HG03520 (cell line): ENCODE results near the gene KRTAP4-7.
"Not testable (repeated sequence)": the region's sequence is repeated elsewhere in the genome, so short reads cannot be mapped to it uniquely, and the experiment has no call there.

ENCODE experiments used
- ATAC-seq: cut with Tn5 transposase; IDR thresholded peaks from one replicate; pipeline ENCODE4 v1.9.1; 2021; ENCODE audit warnings: mild to moderate bottlenecking, moderate library complexity; ENCODE audit not compliant: unreplicated experiment

The KRTAP4-7 gene

DNA sequence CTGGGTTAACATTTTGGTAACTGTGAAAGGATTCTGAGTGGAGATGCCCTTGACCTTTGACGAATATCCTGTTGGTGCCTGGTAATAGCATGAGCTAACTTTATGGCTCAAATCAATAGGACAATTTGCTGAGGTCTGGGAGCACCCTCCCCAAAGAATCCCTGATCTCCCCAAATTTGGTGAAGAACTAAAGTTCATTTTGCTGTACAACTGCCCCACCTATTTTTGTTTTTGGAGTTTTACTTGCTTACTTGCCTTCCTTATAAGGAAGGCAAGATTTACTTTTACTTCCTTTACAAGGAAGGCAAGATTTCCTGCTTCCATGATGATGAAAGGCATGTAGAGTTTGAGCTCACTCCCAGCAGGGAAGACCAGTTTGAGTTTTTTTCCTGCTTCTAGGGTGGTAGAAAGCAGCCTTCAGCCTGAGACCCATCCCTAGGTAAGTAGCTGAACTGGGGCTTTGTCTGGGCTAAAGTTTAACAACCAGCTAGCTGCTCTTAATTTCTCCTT lies 24.0 kb downstream of the KRTAP4-7 start:
- no peak for ATAC-seq

DNA sequence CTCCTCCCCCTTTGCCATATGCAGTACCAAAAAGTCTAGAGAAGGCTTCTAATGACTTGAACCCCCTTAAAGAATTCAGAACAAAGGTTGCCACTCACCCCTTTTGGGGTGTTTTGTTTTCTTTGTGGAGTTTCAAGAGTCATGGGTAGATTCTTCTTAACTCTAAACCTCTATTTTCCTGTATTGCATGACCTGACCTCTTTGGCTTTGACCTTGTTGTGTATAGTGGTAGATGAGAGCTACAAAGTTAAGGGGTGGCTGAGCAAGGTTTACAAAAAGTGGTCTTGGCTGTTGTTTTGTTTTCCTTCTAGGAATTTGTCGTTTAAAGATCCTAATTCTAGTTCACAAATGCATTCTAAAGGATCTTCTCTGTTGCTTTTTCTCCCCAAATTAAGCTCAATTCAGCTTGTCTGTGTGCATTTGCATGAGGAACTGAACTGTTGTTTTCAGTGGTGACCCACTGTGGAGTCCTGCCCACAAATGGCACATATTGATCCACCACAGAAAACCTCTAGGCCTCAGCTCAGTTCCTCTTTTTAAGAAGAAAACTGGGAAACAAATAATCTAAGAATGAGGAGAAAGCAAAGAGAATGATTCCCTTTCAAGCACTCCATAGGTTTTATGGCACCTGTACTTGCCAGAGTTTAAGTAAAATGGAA lies 24.9 kb downstream of the KRTAP4-7 start:
- not testable (repeated sequence) for ATAC-seq

DNA sequence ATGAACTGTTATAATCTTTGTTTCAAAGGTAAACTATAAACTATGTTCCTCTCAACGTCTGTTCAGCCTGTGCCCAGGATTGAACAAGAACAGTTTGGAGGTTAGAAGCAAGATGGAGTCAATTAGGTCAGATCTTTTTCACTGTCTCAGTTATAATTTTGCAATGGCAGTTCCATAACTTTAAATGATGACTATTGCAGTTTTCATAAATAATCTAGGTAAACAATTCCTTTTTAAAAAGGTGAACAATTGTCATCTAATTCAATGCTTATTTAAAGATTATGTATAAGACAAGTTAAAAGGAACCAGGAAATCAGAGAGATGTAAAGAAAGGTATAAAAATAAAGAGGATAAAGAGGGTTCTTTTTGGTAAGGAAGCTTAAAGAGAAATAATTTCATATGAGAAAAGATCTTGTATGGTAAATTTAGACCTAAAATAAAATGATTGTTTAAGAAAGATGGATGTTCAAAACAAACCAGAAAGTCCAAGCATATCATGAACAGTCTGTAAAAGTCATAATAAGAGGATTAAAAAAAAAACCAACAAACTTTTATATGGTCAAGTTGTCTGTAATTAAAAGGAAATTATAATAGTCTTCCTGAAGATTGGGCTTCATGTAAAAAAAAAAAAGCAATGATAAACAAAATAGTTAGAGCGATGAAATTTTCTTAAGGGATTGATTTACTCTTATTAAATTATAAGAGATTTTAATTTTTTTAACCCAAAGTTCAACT lies 27.4 kb downstream of the KRTAP4-7 start:
- ATAC-seq, result no peak

DNA sequence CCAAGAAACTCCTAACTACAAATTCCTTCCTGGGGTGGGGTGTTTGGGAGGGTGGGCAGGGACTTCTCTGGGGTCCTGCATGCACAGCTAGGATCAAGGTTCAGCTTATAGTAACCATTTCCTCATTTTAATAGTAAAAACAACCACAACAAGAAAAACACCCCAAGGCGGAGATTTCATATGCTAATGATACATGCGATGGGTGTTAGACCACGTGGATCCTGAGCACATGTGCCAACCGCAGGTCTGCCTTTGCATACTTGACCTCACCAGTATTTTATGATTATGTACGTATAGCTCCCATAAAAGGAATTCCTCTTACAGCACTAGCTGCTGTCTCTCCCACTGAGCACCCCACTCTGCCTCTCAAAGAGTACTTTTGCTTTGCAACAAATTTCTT lies 32.3 kb downstream of the KRTAP4-7 start:
- no peak for ATAC-seq

DNA sequence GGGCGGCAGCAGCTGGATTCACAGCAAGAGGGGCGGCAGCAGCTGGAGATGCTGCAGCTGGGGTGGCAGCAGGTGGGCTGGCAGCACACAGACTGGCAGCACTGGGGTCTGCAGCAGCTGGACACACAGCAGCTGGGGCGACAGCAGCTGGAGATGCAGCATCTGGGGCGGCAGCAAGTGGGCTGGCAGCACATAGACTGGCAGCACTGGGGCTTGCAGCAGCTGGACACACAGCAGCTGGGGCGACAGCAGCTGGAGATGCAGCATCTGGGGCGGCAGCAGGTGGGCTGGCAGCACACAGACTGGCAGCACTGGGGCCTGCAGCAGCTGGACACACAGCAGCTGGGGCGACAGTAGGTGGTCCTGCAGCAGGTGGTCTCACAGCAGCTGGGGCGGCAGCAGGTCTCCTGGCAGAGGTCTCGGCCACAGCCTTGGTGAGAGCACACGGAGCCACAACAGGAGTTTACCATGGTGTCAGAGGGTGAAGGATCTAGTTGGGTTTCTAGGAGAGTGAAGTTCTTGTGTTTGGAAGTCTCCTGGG lies 34.0 kb downstream of the KRTAP4-7 start, which contains the start of gene KRTAP4-11:
Gene KRTAP4-11, minus strand, starts transcription at position 528 of the 541 bp plus-strand sequence. Its CDS starts 58 bp downstream, at position 470.
- not testable (repeated sequence) for ATAC-seq

DNA sequence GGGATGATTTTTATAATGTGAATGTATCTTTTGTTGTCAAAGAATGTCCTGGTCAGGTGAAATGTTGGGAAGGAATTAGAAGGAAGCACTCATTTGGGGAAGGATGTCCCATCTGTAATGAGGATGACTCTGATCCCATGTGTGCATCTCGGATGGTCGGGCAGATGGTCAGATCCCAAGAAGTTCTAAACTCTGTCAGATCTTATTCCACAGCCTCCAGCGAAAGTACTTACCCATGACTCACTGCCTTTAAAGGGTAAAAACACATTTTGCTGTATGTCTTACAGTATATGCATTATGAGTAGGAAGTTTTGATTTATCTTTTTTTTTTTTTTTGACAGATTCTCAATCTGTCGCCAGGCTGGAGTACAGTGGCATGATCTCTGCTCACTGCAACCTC lies 34.8 kb downstream of the KRTAP4-7 start:
- ATAC-seq, result no peak

DNA sequence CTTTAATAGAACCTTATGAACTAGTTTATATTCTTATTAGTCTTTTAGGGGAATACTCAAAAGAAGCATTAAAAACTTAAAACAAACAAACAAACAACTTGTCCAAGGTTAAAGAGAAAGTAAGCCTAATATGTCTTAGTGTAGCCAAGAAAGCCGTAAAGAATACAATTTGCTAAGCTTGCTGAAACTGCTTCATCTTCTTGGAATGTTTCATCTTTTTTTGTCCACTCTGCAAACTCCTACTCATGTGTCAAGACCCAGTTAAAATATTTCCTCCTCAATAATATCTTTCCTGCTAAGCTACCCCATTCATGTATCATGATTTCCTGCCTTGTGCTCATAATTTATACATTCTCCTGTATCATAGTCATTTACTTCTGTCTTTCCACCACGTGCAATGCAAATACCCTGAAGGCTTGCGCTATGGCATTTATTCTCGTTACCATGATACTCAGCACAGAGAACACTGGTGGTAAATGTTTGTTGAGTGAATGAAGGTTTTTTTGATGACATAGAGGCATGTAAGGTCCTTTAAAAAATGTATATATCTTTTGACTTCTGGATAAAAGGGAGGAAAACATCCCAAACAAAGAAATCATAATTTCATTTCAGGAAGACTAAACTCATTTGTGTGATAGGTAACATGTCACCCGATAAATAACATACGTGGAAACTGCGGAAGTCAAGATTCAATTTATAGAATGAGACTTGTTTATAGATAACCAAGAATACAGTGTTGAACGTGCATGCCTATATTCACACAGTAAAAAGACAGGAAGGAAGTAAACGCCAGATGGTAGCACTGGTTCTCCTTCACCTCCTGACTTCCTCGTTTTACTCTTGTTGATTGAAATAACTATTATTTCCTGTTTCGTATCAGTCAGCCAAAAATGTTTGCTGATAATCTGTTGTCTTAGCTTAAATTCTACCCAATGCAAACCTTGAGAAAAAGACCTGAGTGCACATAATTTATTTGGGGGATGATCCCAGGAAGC lies 36.0 kb downstream of the KRTAP4-7 start:
- ATAC-seq, result not testable (repeated sequence)

DNA sequence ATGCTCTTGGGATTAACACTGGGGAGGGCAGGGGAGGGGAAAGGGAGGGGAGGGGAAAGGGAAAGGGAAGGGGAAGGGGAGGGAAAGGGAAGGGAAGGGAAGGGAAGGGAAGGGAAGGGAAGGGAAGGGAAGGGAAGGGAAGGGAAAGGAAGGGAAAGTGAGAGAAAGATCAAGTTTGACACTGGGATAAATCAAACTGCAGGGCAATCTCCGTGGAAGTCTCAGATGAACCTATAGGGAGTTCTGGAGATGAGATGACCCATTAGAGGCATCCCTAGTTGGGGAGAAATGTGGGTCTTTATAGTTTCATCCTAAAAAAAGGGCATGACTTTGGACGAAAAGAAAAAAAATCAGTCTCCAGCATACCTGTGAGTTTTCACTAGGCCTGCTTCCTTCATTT lies 37.8 kb downstream of the KRTAP4-7 start:
- ATAC-seq, result no peak

DNA sequence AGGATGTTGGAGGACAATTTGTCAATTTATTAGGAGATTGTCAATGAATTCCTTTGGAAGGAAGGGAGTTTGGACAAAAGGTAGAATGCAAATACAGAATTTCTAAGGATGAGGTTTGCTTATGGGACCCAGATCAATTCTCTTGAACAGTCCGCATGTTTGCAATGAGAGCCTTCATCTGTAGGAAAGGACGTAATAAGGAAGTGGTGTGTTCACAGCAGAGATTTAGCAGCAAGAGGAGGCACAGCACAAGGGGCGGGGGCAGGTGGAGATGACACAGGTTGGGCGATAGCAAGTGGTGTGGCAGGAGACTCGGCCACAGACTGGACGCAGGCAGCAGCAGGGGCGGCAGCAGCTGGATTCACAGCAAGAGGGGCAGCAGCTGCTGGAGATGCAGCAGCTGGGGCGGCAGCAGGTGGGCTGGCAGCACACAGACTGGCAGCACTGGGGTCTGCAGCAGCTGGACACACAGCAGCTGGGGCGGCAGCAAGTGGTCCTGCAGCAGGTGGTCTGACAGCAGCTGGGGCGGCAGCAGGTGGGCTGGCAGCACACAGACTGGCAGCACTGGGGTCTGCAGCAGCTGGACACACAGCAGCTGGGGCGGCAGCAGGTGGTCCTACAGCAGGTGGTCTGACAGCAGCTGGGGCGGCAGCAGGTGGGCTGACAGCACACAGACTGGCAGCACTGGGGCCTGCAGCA lies 39.5 kb downstream of the KRTAP4-7 start:
- not testable (repeated sequence) for ATAC-seq

DNA sequence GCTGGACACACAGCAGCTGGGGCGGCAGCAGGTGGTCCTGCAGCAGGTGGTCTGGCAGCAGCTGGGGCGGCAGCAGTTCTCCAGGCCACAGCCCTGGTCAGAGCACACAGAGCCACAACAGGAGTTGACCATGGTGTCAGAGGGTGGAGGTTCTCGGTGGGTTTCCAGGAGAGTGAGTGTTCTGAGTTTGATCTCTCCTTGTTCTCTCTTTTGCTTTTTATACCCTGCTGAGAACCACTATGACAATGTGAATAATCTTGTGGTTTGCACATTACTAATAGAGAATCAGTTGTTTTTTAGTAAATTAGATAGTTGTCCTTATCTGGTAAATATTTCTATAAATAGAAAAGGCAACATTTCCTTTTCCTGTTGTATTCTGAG lies 40.0 kb downstream of the KRTAP4-7 start, which contains the start of gene KRTAP4-12:
Gene KRTAP4-12, minus strand, starts transcription at position 192 of the 381 bp plus-strand sequence. Its CDS starts 60 bp downstream, at position 132.
- ATAC-seq, result not testable (repeated sequence)

DNA sequence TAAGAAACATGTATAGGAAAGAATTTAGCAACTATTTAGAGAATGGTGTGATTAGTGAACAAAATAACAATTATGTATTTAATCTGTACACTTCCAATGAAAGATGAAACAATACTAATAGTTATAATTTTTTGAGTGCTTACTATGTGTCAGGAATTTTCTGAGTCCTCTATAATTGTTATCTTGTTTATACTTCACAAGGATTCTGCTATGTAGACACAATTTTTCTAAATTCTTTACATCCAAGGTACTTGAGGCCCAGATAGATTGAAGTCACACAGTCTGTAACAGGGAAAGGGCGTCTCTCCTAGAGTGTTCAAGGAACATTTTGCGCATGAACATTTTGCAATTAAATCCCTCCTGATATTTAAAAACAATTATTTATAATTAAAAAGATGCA lies 41.1 kb downstream of the KRTAP4-7 start:
- ATAC-seq, result no peak

DNA sequence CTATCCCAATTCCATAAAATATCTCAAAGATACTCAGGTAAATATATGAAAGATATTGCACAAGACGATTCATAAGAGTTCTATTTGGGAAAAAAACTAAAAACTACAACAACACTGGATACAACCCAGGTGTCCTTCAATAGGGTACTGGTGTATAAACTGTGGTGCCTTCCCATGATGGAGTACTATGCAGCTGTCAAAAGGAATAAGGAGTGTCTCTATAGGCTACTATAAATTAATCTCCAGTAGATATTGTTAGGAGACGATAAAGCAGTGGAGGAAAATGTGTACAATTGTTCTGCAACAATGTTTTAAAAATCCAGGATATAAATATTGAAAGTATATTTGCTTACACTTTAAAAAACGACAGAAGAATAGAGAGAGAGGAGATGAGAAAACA lies 42.5 kb downstream of the KRTAP4-7 start:
- ATAC-seq, result no peak

DNA sequence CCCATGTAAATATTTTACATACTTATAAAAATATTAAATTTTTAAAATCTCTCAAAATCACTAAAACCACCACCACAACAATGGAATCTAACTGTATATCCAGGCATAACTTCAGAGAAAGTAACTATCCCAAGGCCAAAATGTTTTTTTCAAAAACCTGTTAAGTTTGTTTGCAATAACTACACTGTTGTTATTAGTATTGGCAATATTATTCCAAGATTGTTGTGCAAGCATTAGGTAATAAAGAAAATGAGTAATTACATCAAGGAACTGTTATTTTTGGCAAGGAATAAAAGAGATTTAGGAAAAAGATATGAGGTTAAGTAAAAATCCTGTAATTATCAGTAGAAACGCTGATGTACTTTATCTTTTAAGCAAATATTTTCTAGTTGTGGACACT lies 43.4 kb downstream of the KRTAP4-7 start:
- ATAC-seq, result no peak

DNA sequence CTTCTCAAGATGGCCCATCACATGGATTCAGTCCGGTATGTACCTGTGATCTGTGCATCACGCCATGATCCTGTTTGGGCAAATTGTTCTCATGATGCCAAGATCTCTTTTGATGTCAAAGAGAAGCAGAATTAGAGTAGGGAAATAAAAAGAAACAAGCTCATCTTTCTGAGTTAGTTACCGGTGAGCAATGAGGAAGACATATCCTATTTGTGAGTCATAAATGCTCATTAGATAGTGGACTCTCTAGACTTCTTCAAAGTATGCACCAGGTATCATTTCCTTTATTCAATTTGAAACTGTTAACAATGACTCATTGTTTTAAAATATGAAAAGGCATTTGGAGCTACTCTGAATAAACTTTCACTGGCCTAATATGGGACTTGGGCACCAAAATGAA lies 48.0 kb downstream of the KRTAP4-7 start:
- no peak for ATAC-seq

DNA sequence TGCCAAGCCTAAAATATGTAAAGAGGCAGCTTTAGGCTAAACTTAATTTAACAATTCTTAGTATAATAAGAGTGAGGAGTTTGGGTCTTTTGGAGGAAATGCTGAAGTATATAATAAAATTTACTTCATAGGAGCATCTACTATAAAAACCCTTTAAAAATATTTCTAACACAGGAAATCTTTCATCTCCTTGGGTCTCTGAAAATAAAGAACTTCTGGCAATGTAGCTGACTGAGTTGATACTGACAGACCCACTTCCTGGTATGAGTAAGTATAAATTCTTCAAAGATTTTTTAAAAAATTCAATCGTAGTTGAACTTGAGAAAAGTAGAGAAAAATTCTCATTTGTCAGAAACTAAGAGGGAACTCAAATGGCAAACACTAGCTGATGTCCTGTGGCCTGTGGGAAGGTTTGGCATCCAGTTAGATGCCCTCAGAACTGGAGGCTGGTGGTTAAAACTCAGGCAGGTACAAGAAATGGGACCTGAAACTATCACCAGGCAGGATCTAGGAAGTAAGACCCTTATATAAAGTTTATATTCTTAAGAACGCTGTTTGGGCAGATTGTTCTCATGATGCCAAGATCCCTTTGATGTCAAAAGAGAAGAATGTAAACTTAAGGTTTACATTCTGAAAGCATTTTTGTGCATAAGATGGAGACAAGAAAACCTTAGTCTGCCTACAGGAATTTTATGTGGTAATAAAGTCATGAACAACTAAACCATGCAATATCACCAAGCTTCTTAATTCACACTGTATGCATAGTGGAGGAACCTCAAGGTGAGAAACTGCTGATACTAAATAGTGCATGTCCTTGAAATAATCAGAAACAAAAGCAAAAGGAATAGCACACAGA lies 50.2 kb downstream of the KRTAP4-7 start:
- no peak for ATAC-seq
